GM19438 (cell line): ENCODE results near the gene ADGRB3.
"Not testable (repeated sequence)": the region's sequence is repeated elsewhere in the genome, so short reads cannot be mapped to it uniquely, and the experiment has no call there.

Experiments used
- ATAC-seq: cut with Tn5 transposase; IDR thresholded peaks from one replicate; pipeline ENCODE4 v1.9.1; 2021; ENCODE audit warnings: low read depth; ENCODE audit not compliant: unreplicated experiment

ADGRB3 gene

GRCh38 chr6:68732423-68732822 is 97.3 kb downstream of the ADGRB3 start:
- ATAC-seq = no peak

GRCh38 chr6:68735866-68736265 is 100.8 kb downstream of the ADGRB3 start:
- no peak for ATAC-seq

GRCh38 chr6:68737061-68737460 is 102.0 kb downstream of the ADGRB3 start:
- ATAC-seq = no peak

- ATAC-seq = no peak
These were observed 103.0 kb downstream of the ADGRB3 start for GRCh38 chr6:68738039-68738438.

- no peak for ATAC-seq
These were observed 105.9 kb downstream of the ADGRB3 start for GRCh38 chr6:68740828-68741500.

- no peak for ATAC-seq
These were observed 106.7 kb downstream of the ADGRB3 start for GRCh38 chr6:68741501-68742386.

- ATAC-seq = no peak
These were observed 108.0 kb downstream of the ADGRB3 start for GRCh38 chr6:68743099-68743498.

- not testable (repeated sequence) for ATAC-seq
These were observed 109.3 kb downstream of the ADGRB3 start for GRCh38 chr6:68744376-68744775.

- no peak for ATAC-seq
These were observed 111.3 kb downstream of the ADGRB3 start for GRCh38 chr6:68746376-68746775.

GRCh38 chr6:68747110-68747790 is 112.2 kb downstream of the ADGRB3 start:
- no peak for ATAC-seq

GRCh38 chr6:68747832-68748231 is 112.8 kb downstream of the ADGRB3 start:
- not testable (repeated sequence) for ATAC-seq

GRCh38 chr6:68754681-68755213 is 119.7 kb downstream of the ADGRB3 start:
- ATAC-seq = no peak

GRCh38 chr6:68756454-68757375 is 121.6 kb downstream of the ADGRB3 start:
- ATAC-seq = no peak

GRCh38 chr6:68757821-68758220 is 122.7 kb downstream of the ADGRB3 start:
- no peak for ATAC-seq

- no peak for ATAC-seq
These were observed 123.5 kb downstream of the ADGRB3 start for GRCh38 chr6:68758559-68758958.

GRCh38 chr6:68760485-68760884 is 125.4 kb downstream of the ADGRB3 start:
- no peak for ATAC-seq

- no peak for ATAC-seq
These were observed 126.0 kb downstream of the ADGRB3 start for GRCh38 chr6:68760941-68761676.

GRCh38 chr6:68761985-68762384 is 126.9 kb downstream of the ADGRB3 start:
- ATAC-seq = no peak

- no peak for ATAC-seq
These were observed 136.3 kb downstream of the ADGRB3 start for GRCh38 chr6:68771426-68771825.
